Large intestine (tissue), 3 donors: ENCODE results near the gene ADAMTSL5. TPM values are rescaled to one million over a fixed set of nuclear protein-coding genes. Genes with fewer than 3 reads are reported as not detected.
"Not testable (repeated sequence)": the region's sequence is repeated elsewhere in the genome, so short reads cannot be mapped to it uniquely, and the experiment has no call there.

Experiments used
- DNase-seq, 2 donors: peaks; one replicate each; pipeline versions ENCODE4 v3.0.0 to v3.0.0-alpha.2; 2013
- H3K27ac ChIP-seq: one replicate; pipeline ENCODE4 v1.5.1; 2013; ENCODE audit warnings: low read length
- H3K27me3 ChIP-seq: 2 replicates; pipeline ENCODE4 v1.6.1; 2013; ENCODE audit warnings: low read length; ENCODE audit not compliant: control insufficient read depth, insufficient read depth
- H3K36me3 ChIP-seq: 2 replicates; pipeline ENCODE4 v1.6.1; 2013; ENCODE audit warnings: low read length; ENCODE audit not compliant: control insufficient read depth, insufficient read depth
- H3K4me1 ChIP-seq: one replicate; pipeline ENCODE4 v1.6.1; 2013; ENCODE audit warnings: low read length; ENCODE audit not compliant: control insufficient read depth, insufficient read depth
- H3K4me3 ChIP-seq: one replicate; pipeline ENCODE4 v1.5.1; 2013; ENCODE audit warnings: low read length
- H3K9me3 ChIP-seq: one replicate; pipeline ENCODE4 v1.6.1; 2013; ENCODE audit warnings: mild to moderate bottlenecking, low read depth, low read length, moderate library complexity; ENCODE audit not compliant: control insufficient read depth
- WGBS: methylation state at CpG from one replicate; pipeline ENCODE4 v1.1.5; 2013; ENCODE audit warnings: low lambda C conversion rate; ENCODE audit not compliant: insufficient coverage; 5-methylcytosine and 5-hydroxymethylcytosine counted together
- polyA plus RNA-seq: library from polyadenylated mRNA; unstranded; fragments of 120-200 nt; gene quantifications from one replicate; pipeline ENCODE4 v1.2.1, GENCODE V29; 2013

ADAMTSL5 gene
- polyA plus RNA-seq, 1 donor, result 24.9 TPM

DNA sequence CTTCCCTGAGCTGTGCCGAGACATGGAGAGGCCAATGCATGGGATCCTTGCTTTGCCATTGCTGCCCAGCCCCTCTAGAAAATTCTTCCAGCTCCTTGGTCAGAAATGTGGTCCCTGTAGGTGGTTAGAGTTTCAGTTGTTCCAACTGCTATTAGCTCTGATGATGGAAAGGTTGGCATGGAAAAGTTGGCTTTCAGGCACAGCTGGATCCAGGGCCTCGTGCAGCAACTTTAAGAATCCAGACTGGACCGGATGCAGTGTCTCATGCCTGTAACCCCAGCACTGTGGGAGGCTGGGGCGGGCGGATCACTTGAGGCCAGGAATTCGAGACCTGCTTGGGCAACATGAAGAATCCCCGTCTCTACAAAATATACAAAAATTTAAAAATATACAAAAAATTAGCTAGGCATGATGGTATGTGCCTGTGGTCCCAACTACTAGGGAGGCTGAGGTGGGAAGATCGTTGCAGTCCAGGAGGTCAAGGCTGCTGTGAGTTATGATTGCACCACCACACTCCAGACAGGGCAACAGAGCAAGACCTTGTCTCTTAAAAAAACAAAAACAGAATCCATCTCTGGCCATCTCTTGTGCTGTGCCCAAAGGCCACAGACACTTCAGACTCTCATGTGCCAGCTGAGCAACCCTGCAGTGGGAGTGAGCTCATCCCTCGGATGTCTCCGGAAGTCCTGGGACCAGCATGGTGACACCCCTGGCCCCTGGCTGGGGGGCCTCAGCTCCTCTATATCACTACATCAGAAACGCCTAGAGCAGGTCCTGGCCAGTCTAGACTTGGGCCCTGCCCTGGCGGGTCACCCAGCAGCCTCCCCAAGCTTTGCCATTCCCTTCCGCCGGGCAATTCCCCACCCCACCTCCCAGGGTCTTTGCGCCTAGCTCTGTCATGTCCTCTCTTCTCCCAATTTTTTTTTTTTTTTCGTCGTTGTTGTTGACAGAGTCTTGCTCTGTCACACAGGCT, 38.5 kb upstream of the ADAMTSL5 start:
- Histone ChIP-seq H3K4me1 (no peaks in the 10 kb centered on the region), H3K9me3 (peaks cover 1% of the 10 kb centered on the region), H3K4me3 (no peak overlapping the region), H3K36me3 (peaks cover 4% of the 10 kb centered on the region), H3K27ac (no peak overlapping the region), H3K27me3 (no peaks in the 10 kb centered on the region)
- no peak for DNase-seq
- WGBS, result no CpG with 5 or more reads among the region's 17 CpGs

DNA sequence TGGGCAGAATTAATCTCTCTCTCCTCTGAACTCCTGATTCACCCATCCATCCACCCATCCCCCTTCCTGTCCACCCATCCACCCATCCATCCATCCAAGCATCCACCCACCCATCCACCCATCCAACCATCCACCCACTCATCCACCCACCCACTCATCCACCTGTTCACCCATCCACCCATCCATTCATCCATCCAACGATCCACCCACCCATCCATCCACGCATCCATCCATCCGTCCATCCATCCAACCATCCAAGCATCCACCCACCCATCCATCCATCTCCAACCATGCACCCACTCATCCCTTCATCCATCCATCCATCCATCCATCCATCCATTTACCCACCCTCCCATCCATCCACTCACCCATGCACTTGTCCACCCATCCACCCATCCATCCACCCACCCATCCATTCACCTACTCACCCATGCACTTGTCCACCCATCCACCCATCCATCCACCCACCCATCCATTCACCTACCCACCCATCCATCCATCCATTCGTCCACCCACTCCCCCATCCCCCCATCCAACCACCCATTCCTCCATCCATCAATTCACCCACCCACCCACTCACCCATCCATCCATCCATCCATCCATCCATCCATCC, 36.6 kb upstream of the ADAMTSL5 start:
- Histone ChIP-seq H3K36me3 (peaks cover 4% of the 10 kb centered on the region), H3K27ac (no peak overlapping the region), H3K9me3 (no peaks in the 10 kb centered on the region), H3K27me3 (peaks cover 5% of the 10 kb centered on the region), H3K4me1 (no peaks in the 10 kb centered on the region), H3K4me3 (no peak overlapping the region)
- WGBS, result 96% methylated on average over 3 of the region's 4 CpGs
- DNase-seq, result no peak

DNA sequence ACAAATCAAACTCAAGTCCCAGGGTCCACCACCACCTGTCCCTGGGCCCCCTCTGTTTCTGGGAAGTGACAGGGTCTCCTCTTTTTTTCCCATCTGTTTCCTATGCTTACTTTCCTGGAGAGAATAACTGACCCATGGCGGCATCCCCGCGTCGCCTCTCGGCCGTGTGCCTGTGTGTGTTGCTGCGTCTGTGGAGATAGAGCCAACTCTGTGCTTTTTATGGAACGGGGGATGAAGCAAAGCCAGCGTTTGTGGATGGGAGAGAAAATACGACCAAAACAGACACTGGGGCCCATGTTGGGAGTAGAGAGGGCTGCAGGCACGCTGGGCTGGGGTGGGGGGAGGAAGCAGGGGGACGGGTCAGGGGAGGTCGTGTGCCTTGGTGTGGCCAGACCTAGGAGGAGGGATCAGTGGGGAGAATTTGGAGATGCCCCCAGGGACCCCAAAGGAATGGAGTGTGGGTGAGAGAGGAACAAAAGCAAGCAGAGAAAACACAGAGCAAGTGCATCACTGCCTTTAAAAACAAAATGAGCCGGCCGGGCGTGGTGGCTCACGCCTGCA, 27.6 kb upstream of the ADAMTSL5 start:
- no peak overlapping the region for H3K4me3 ChIP-seq
- no peak for DNase-seq
- no peaks in the 10 kb centered on the region for H3K36me3 ChIP-seq
- WGBS, result 100% methylated on average over 2 of the region's 17 CpGs
- H3K9me3 ChIP-seq, result no peaks in the 10 kb centered on the region
- no peaks in the 10 kb centered on the region for H3K4me1 ChIP-seq
- H3K27me3 ChIP-seq, result peaks cover 23% of the 10 kb centered on the region
- H3K27ac ChIP-seq, result no peak overlapping the region

DNA sequence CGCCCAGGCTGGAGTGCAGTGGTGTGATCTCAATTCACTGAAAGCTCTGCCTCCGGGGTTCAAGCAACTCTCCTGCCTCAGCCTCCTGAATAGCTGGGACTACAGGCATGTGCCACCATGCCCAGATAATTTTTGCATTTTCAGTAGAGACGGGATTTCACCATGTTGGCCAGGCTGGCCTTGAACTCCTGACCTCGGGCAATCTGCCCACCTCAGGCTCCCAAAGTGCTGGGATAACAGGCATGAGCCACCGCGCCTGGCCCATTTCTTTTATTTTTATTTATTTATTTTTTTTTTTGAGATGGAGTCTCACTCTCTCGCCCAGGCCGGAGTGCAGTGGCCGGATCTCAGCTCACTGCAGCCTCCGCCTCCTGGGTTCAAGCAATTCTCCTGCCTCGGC, 26.9 kb upstream of the ADAMTSL5 start:
- H3K4me3 ChIP-seq, DNase-seq, H3K4me1 ChIP-seq, H3K27ac ChIP-seq, H3K36me3 ChIP-seq, H3K9me3 ChIP-seq: not testable (repeated sequence)
- H3K27me3 ChIP-seq, result peaks cover 23% of the 10 kb centered on the region
- WGBS, result no CpG with 5 or more reads among the region's 11 CpGs

DNA sequence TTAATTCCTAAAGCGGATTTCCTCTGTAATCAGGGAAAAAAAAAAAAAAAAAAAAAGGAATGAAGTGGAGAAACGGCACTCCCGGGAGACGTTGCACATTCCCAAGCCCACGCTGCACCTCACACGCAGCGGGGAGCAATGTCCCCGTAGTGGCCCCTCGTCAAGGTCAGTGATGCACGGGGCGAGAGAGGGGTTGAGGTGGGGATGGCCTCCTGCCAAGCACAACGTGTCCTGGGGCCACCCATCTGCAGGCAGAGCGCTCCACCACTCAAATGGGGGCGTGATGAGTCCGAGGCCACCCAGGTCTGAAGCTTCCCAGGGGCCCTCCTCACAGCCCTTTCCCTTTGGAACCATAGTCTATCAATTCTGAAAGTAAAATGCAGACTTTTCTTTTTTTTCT, 26.2 kb upstream of the ADAMTSL5 start:
- no peak for DNase-seq
- H3K27ac ChIP-seq, result no peak overlapping the region
- H3K27me3 ChIP-seq, result peaks cover 21% of the 10 kb centered on the region
- no peaks in the 10 kb centered on the region for H3K36me3 ChIP-seq
- H3K4me3 ChIP-seq, result no peak overlapping the region
- no peaks in the 10 kb centered on the region for H3K9me3 ChIP-seq
- H3K4me1 ChIP-seq, result no peaks in the 10 kb centered on the region
- WGBS, result no CpG with 5 or more reads among the region's 15 CpGs

DNA sequence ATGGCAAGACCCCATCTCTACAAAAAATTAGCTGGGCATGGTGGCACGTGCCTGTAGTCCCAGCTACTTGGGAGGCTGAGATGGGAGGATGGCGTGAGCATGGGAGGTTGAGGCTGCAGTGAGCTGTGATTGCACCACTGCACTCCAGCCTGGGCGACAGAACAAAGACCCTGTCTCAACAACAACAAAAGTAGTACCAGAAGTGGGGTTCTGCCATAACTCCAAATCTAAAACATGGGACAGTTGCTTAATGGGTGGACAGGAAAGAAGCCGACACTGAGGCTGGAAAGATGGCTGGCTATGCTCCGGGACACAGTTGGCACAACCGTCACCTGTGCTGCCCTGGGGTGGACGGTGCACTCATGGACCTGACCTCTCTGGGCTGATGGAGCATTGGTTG, 22.9 kb upstream of the ADAMTSL5 start:
- not testable (repeated sequence) for H3K27me3 ChIP-seq, H3K4me3 ChIP-seq, H3K27ac ChIP-seq, H3K9me3 ChIP-seq, H3K4me1 ChIP-seq, DNase-seq, H3K36me3 ChIP-seq
- no CpG with 5 or more reads among the region's 7 CpGs for WGBS

DNA sequence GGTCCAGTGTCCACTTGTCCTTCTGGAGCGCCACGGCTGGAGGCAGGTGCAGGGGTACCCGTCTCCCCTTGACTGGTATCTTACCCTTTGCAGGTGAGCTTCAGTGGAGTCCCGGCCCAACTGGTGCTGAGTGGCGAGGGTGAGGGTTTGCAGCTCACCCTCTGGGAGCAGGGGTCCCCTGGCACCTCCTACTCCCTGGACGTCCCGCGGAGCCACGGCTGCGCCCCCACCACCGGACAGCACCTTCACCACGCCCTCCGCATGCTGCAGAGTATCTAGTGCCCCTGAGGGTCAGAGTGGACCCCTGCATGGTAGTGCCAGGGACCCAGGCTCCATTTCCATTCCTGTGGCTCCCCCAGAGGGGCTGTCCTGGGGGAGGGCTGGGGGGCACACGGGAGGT, 22.2 kb upstream of the ADAMTSL5 start:
- no peak overlapping the region for H3K4me3 ChIP-seq
- H3K27me3 ChIP-seq, result peaks cover 2% of the 10 kb centered on the region
- no peak overlapping the region for H3K27ac ChIP-seq
- no peaks in the 10 kb centered on the region for H3K9me3 ChIP-seq
- no peaks in the 10 kb centered on the region for H3K4me1 ChIP-seq
- DNase-seq, result no peak
- WGBS, result no CpG with 5 or more reads among the region's 14 CpGs
- no peaks in the 10 kb centered on the region for H3K36me3 ChIP-seq

DNA sequence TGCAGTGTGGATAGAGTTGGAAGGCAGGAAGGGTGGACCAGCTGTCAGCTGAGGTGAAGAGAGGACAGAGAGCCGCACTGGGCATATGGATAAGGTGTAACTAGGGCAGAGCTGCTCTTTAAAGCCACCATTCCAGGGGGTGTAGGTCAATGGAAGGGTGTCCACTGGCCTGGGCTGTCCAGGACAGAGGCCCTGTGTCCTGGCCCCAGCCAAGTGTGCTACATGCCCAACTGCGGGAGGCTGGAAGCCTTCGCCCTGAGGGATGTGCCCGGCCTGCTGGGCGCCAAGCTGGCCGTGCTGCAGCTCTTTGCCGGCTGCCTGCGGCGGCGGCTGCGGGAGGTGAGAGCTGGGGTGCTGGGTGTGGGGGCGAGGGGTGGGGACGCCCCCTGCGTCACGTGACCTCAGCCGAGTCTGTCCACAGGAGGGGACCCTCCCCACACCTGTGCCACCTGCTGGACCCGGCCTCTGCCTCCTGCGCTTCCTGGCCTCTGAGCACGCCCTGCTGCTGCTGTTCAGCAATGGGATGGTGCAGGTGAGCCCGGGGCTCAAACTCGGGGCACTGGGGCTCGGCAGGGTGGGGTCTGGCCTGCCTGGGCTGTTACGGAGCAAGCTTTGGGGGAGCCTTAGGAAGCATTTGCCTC, 20.8 kb upstream of the ADAMTSL5 start:
- Histone ChIP-seq H3K27ac (no peak overlapping the region), H3K36me3 (no peaks in the 10 kb centered on the region), H3K27me3 (peaks cover under 1% of the 10 kb centered on the region), H3K4me1 (no peaks in the 10 kb centered on the region), H3K9me3 (no peaks in the 10 kb centered on the region), H3K4me3 (no peak overlapping the region)
- no peak for DNase-seq
- no CpG with 5 or more reads among the region's 23 CpGs for WGBS

DNA sequence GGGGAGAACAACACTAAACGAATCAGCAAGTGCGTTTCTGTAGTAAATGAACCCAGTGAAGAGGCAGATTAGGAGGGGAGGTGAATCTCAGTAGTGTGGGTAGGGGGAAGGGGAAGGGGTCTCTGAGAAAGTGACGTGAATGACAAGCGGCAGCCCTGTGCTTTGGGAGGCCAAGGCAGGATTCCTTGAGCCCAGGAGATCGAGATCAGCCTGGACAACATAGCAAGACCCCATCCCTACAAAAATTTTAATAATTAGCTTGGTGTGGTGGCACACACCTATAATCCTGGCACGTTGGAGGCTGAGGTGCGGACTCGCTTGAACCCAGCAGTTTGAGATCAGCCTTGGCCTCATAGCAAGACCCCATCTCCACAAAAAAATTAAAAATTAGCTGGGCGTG, 19.2 kb upstream of the ADAMTSL5 start:
- 93% methylated on average over 2 of the region's 9 CpGs for WGBS
- H3K4me3 ChIP-seq, result no peak overlapping the region
- no peak overlapping the region for H3K27ac ChIP-seq
- no peaks in the 10 kb centered on the region for H3K9me3 ChIP-seq
- no peaks in the 10 kb centered on the region for H3K27me3 ChIP-seq
- H3K4me1 ChIP-seq, result no peaks in the 10 kb centered on the region
- no peak for DNase-seq
- no peaks in the 10 kb centered on the region for H3K36me3 ChIP-seq

DNA sequence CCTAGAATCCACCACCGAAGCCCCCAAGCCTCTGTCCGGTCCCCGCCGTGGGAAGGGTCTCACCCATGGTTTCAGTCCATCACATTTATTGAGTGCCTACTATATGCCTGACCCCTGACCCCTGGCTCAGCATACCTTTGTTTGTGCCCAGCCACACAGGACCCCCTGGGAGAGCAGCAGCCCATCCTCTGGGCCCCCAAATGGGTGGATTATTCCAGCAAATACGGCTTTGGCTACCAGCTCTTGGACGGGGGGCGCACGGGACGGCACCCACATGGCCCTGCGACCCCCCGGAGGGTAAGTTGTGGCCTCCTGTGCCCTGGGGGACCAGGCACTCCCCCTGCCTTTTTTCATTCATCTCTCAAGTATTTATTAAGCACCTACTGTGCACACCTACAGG, 18.8 kb upstream of the ADAMTSL5 start:
- Histone ChIP-seq H3K27ac (no peak overlapping the region), H3K27me3 (no peaks in the 10 kb centered on the region)
- 93% methylated on average over 3 of the region's 11 CpGs for WGBS

More for the DNA sequence above, 18.8 kb upstream of the ADAMTSL5 start:
- H3K9me3 ChIP-seq, result no peaks in the 10 kb centered on the region
- H3K4me1 ChIP-seq, result no peaks in the 10 kb centered on the region
- H3K4me3 ChIP-seq, result no peak overlapping the region
- DNase-seq, result no peak
- no peaks in the 10 kb centered on the region for H3K36me3 ChIP-seq
